GM12892 (cell line): ENCODE measurements around the gene PDXDC1.
"Not testable (repeated sequence)": the region's sequence is repeated elsewhere in the genome, so short reads cannot be mapped to it uniquely, and the experiment has no call there.

Experiments
- DNase-seq: peaks from one replicate; pipeline ENCODE4 v3.0.0; 2011; ENCODE audit not compliant: insufficient read length
- FAIRE-seq: peaks from 2 replicates; lab custom pipeline; 2011; peaks lifted over from hg19 to GRCh38; lab: Jason Lieb, UNC
- POLR2A ChIP-seq: IDR thresholded peaks from 2 replicates; pipeline ENCODE4 v1.6.1; 2011; ENCODE audit warnings: low read depth, low read length, control low read depth
- POLR2AphosphoS5 ChIP-seq: IDR thresholded peaks from 2 replicates; pipeline ENCODE4 v1.6.1; 2011; ENCODE audit warnings: low read depth, low read length, control low read depth
- TAF1 ChIP-seq: IDR thresholded peaks from 2 replicates; pipeline ENCODE4 v1.6.1; 2011; ENCODE audit warnings: low read depth, mild to moderate bottlenecking, control low read depth, low read length, borderline replicate concordance

Gene PDXDC1

DNA sequence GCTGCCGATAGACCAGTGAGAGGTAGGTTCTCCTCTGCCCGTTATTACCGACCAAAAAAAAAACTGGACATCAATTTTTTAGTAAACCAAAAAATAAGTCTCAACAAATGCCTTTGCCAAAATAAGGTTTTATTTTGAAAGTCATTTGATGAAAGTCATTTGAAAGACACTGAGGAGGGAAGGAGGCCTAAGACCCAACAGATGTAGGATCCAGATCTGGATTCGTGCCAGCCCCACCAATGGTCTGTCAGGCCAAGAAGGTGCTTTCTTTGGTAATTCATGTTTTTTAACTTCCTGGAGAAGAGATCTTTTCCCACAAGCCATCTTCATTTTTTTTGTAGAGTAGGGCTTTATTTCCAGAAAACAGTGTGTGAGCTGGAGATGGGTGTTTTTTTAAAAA, 62.9 kb downstream of the PDXDC1 start:
- FAIRE-seq, result no peak
- DNase-seq, result no peak
- TF ChIP-seq TAF1, result no peak
- no peak for TF ChIP-seq POLR2AphosphoS5
- TF ChIP-seq POLR2A, result no peak

DNA sequence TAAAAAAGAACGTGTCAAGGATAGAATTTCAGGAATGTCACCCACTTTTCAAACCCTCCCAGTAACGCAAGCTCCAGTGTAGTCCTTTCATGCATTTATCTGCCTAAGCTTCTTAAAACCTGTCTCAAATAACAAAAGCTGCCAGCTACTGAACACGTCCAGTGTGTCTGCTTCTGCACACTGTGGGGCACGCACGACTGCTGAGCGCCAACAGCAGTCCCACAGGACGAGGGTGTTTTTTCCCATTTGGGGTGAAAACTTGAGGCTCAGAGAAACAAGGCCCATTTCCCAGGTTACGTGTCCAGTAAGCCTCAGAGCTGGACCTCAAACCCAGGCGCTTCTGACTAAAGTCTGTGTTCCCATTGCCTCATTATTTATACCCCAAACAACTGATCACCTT, 63.9 kb downstream of the PDXDC1 start:
- DNase-seq (no peak), FAIRE-seq (no peak)
- TF ChIP-seq POLR2A, result no peak
- no peak for TF ChIP-seq TAF1
- no peak for TF ChIP-seq POLR2AphosphoS5

DNA sequence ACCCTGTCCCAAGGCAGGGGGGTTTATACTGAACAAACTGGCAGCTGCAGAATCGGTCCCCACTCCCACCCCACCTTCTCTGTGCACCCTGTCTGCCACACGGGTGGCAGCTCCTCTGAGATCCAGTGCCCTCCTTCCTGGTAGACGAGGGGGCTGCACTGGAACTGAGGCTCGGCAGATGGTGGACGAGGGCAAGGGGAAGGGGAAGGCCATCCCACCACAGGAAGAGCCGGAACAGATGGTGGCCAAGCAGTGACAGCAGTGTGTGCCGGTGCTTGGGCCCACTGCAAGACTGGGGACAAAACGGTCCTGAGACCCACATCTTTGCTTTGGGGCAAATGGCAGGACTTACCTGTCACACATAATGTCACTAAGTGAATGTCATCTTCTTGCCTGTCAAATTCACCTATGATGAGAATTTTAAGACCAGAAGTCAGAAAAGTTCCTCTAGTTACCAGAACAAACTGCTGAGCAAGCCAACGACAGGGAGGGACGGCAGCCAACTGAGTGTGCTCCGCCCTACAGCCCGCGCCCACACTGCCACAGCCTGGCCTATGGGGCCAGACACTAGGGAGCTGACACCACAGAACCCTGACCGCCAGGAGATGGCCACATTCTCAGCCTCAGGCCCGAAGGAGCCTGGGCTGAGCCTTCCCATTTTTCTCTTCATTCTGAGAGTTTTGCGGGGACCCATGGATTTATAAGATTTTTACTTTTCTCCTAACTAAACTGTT, 66.6 kb downstream of the PDXDC1 start:
- DNase-seq, result no peak
- FAIRE-seq, result no peak
- TF ChIP-seq POLR2A (no peak), TAF1 (no peak), POLR2AphosphoS5 (no peak)

DNA sequence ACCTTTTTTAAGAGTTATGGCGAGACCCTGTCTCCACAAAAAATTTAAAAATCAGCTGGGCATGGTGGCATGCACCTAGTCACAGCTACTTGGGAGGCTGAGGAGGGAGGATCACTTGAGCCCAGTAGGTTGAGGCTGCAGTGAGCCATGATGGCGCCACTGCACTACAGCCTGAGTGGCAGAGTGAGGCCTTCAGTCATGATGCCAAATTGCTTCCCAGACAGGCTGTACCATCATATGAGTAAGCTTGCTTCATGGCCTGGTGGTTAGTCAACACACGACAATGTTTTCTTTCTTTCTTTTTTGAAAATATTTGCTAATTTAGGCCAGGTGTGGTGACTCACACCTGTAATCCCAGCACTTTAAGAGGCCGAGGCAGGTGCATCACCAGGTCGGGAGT, 68.5 kb downstream of the PDXDC1 start:
- DNase-seq, result no peak
- no peak for FAIRE-seq
- TF ChIP-seq POLR2A (no peak), POLR2AphosphoS5 (no peak), TAF1 (no peak)

DNA sequence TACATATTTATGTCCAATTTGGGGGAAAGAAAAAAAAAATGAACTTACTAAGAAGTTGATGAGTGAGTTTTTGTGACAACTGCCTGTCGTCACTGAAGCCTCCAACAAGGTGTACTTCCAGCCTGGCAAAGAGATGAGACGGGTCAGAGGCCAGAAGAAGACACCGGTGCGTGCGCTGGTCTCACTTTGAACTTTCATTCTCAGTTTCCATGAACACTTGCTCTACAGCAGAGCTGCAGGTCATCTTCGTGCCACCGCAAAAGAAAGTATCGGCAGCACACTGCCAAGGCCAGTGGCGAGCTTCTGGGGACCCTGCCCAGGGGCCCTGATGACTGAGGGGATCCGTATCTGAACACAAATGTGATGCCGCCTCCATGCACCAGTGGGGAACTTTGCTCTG, 69.5 kb downstream of the PDXDC1 start:
- TF ChIP-seq POLR2A (no peak), POLR2AphosphoS5 (no peak), TAF1 (no peak)
- no peak for FAIRE-seq
- no peak for DNase-seq

DNA sequence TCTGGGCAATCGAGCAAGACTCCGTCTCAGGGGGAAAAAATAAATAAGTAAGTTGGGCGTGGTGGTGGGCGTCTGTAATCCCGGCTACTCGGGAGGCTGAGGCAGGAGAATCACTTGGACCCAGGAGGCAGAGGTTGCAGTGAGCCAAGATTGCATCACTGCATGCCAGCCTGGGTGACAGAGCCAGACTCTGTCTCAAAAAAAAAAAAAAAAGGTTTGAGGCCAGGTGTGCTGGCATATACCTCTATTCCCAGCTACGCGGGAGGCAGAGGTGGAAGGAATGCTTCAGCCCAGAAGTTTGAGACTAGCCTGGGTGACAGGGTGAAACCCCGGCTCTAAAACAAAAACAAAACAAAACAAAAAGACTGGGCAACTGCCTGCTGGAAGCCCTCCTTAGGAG, 70.4 kb downstream of the PDXDC1 start:
- DNase-seq, FAIRE-seq: not testable (repeated sequence)

DNA sequence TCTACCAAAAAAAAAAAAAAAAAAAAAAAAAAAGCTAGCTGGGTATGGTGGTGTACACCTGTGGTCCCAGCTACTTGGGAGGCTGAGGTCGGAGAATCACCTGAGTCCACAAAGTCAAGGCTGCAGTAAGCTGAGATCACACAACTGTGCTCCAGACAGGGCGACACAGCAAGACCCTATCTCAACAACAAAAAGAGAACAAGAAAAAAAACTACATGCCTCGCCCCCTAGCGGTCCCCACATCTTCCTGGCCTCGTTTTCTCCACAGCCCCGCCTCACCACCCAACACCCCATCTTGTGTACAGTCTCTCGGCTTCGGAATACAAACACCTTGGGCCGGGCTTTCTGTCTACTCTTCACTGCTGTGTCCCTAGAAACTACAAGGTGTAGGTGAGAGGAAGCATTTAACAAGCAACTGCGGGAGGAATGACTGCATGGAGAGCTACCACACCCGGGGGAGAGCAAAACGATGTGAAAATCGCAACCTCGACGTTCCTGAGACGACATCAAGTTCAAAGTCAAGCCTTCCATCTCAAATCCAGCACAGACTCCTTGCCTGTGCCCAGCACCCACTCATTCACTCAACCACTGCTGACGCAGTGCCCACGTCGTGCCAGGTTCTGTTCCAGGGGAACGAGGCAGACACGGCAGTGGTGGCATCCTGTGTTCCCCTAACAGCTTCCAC, 72.0 kb downstream of the PDXDC1 start:
- FAIRE-seq (no peak), DNase-seq (no peak)
- TF ChIP-seq POLR2A (no peak), POLR2AphosphoS5 (no peak), TAF1 (no peak)

DNA sequence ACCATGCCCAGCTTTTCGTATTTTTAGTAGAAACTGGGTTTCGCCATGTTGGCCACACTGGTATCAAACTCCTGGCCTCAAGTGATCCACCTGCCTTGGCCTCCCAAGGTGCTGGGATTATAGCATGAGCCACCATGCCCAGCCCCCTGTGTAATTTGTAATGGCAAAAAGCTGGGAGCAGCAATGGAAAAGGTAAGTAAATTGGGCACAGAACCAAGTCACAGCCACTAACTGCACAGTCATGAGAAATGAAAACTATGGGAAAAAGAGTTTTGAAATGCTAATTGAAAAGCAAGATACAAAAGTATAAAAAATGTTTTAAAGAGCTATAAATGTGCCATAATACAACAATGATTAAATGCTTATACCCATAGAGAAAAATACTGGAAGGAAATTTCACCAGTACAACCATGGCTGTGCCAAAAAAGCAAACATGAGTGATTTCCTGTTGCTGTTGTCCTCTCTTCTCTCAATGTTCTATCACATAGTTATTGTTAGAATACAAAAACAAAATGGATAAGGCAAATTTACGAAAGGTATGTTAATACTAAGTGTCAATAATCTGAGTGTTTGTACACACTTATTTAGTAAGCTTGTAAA, 74.9 kb downstream of the PDXDC1 start:
- TF ChIP-seq POLR2AphosphoS5, result no peak
- TF ChIP-seq POLR2A, result no peak
- no peak for TF ChIP-seq TAF1
- no peak for DNase-seq
- FAIRE-seq, result no peak

DNA sequence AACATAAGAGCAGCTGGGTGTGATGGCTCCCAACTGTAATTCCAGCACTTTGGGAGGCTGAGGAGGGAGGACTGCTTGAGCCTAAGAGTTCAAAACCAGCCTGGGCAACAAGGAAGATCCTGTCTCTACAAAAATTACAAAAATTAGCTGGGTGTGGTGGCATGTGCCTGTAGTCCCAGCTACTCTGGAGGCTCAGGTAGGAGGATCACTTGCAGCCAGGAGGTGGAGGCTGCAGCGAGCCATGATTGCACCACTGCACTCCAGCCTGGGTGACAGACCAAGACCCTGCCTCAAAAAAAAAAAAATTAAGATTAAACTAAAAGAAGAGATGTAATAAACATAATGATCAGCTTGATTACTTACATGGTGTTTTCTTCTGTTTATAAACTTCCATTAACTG, 75.6 kb downstream of the PDXDC1 start:
- not testable (repeated sequence) for DNase-seq, FAIRE-seq

DNA sequence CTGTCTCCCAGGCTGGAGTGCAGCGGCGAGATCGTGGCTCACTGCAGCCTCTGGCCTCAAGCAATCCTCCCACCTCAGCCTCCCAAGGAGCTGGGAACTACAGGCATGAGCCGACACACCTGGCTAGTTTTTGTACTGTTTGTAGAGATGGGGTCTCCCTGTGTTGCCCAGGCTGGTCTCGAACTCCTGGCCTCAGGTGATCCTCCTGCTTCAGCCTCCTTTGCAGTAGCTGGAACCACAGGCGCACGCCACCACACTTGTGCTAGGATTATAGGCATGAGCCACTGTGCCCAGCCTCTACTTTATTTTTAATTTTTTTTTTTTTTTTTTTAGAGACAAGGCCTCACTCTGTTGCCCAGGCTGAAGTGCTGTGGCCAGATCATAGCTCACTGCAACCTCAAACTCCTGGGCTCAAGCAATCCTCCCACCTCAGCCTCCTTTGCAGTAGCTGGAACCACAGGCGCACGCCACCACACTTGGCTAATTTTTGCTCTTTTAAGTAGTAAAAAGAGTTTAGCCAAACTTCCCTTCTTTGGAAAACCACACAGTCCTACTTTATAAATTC, 76.6 kb downstream of the PDXDC1 start:
- no peak for TF ChIP-seq POLR2AphosphoS5
- no peak for TF ChIP-seq TAF1
- no peak for TF ChIP-seq POLR2A
- FAIRE-seq (no peak), DNase-seq (no peak)

DNA sequence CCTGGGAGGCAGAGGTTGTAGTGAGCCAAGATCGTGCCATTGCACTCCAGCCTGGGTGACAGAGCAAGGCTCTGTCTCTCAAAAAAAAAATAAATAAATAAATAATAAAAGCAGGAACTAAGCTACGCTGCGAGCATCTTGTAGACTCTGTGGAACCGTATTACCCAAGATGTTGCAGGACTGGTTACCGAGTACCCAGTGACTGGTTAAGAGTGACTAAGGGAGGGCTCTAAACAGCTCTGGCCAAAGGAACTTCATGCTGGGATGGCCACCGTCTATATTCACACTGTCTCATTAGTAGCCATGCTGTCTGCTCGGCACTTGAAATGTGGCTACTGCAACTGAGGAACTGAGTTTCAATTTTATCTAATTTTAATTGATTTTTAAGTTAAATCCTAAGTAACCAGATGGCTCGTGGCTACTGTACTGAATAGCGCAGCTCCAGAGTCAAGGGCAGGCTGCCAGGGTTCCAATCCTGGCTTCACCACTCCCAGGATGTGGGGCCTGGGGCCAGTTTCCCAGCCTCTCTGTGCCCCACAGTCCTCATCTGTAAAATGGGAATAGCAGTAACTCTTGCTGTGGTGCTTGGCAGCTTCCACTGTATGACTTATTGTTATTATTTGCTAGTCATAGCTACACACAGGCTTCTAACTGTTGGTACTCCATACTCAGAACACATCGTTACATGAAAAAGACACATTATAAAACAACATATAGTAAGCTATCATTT, 78.1 kb downstream of the PDXDC1 start:
- FAIRE-seq, result no peak
- TF ChIP-seq POLR2A (no peak), POLR2AphosphoS5 (no peak), TAF1 (no peak)
- no peak for DNase-seq
